DMS79 (cell line): ENCODE results near the gene XRCC4.
"Not testable (repeated sequence)": the region's sequence is repeated elsewhere in the genome, so short reads cannot be mapped to it uniquely, and the experiment has no call there.

Experiments used
- DNase-seq: peaks from one replicate; lab custom pipeline; 2025; lab: John Stamatoyannopoulos, UW

XRCC4 gene

GRCh38 chr5:83353231-83353630 is 275.9 kb downstream of the XRCC4 start:
- DNase-seq = no peak

GRCh38 chr5:83353774-83354173 is 276.4 kb downstream of the XRCC4 start:
- DNase-seq = no peak

GRCh38 chr5:83354958-83355357 is 277.6 kb downstream of the XRCC4 start:
- DNase-seq = no peak

GRCh38 chr5:83355482-83356014 is 278.2 kb downstream of the XRCC4 start:
- DNase-seq = not testable (repeated sequence)

- no peak for DNase-seq
Measured at GRCh38 chr5:83357621-83358231, 280.4 kb downstream of the XRCC4 start.

- DNase-seq = no peak
Measured at GRCh38 chr5:83360573-83360972, 283.2 kb downstream of the XRCC4 start.

- DNase-seq = no peak
Measured at GRCh38 chr5:83362526-83362925, 285.2 kb downstream of the XRCC4 start.

GRCh38 chr5:83363111-83363885 is 286.0 kb downstream of the XRCC4 start:
- no peak for DNase-seq

- DNase-seq = no peak
Measured at GRCh38 chr5:83363886-83364275, 286.5 kb downstream of the XRCC4 start.

- DNase-seq = no peak
Measured at GRCh38 chr5:83364312-83365299, 287.3 kb downstream of the XRCC4 start.

GRCh38 chr5:83368319-83368718 is 291.0 kb downstream of the XRCC4 start:
- DNase-seq = no peak

- no peak for DNase-seq
Measured at GRCh38 chr5:83368835-83369234, 291.5 kb downstream of the XRCC4 start.

GRCh38 chr5:83370957-83371356 is 293.6 kb downstream of the XRCC4 start:
- no peak for DNase-seq

GRCh38 chr5:83371726-83372125 is 294.4 kb downstream of the XRCC4 start:
- no peak for DNase-seq

GRCh38 chr5:83374547-83374946 is 297.2 kb downstream of the XRCC4 start:
- DNase-seq = no peak

GRCh38 chr5:83375049-83375745 is 297.9 kb downstream of the XRCC4 start:
- DNase-seq = no peak

- DNase-seq = no peak
Measured at GRCh38 chr5:83376461-83376860, 299.1 kb downstream of the XRCC4 start.

GRCh38 chr5:83377131-83377865 is 300.0 kb downstream of the XRCC4 start:
- DNase-seq = no peak

- DNase-seq = no peak
Measured at GRCh38 chr5:83378624-83379289, 301.4 kb downstream of the XRCC4 start.

GRCh38 chr5:83385812-83386211 is 308.5 kb downstream of the XRCC4 start:
- no peak for DNase-seq
